ENCODE data around the gene RHBDL1. TPM values are rescaled to one million over a fixed set of nuclear protein-coding genes. Genes with fewer than 3 reads are reported as not detected.
A peak's percentile ranks its signal among the peaks of the same experiment; 100 is the strongest.
"Not testable (repeated sequence)": the region's sequence is repeated elsewhere in the genome, so short reads cannot be mapped to it uniquely, and the experiment has no call there.

Gene RHBDL1
- total RNA-seq, 1 experiment from 2014 or later = 12.7 TPM

DNA sequence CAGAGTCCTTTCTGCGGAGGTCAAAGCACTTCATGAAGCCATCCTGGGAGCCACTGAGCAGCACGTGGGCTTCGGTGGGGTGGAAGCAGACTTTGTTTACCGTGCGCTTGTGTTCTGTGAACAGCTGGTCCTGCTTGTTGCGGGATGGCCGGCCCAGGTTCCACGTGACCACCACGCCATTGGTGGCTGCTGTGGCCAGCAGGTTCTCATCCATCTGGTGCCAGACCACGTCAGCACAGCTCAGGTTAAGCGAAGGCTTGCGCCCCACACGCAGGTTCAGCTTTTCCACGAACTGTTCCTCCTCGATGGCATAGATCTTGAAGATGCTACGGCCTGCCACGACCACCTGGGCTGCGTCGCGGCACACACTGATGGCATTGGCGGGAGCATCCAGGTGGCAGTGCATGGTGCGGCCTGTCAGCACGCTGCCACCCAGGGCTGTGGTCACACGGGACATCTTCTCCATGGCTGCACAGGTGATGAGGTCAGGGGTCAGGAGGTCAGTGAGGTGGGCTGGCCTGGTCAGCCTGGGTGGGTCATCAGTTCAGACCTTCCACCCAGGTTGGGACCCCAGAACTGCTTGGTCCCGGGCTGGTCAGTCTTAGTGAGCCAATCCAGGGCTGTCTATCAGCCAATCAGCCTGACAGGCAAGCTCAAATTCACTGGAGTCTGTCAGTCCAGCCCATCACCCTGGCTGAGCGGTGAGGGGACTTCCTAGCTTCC lies 13.9 kb downstream of the RHBDL1 start:
- Histone ChIP-seq H3K4me3 (replicated peaks in 1 of 2; ENCODE audit: low read depth in 1 of 2, low read length in 2 of 2) (peak overlapping the region; percentile 87 to 92), H3K9me3 (ENCODE audit: control insufficient read depth in 1 of 2, insufficient read depth in 1 of 2, low read depth in 1 of 2, low read length in 2 of 2) (no peaks in the 10 kb centered on the region), H3K9me2 (ENCODE audit: insufficient read depth) (no peaks in the 10 kb centered on the region), H4K20me1 (ENCODE audit: insufficient read depth) (no peaks in the 10 kb centered on the region), H3K9ac (ENCODE audit: low read length) (peak overlapping the region; percentile 85), H3K36me3 (ENCODE audit: control insufficient read depth in 1 of 2, insufficient read depth in 2 of 2, low read length in 2 of 2) (peaks cover 0 to 7% of the 10 kb centered on the region in 2 experiments; a peak in 1 of 4 replicates), H3K27me3 (ENCODE audit: insufficient read depth, low read length) (no peaks in the 10 kb centered on the region), H3K79me2 (ENCODE audit: insufficient read depth, low read length) (peaks cover 19% of the 10 kb centered on the region; the same call in 1 of the 2 replicates), H2AFZ (ENCODE audit: low read depth, low read length, poor library complexity, severe bottlenecking) (no peak overlapping the region), H3K4me2 (ENCODE audit: low read length) (peak overlapping the region; percentile 95), H3K4me1 (ENCODE audit: control insufficient read depth in 1 of 2, insufficient read depth in 2 of 2, low read length in 2 of 2) (peaks cover 10 to 41% of the 10 kb centered on the region in 2 experiments; a peak in 3 of 4 replicates), H3K27ac (ENCODE audit: low read depth, low read length) (peak overlapping the region; percentile 72)
- ChIA-PET RAD21 (ENCODE audit: low non-redundant PET in 1 of 2, low total read pairs in 2 of 2, uncharacterized antibody in 2 of 2, unreplicated experiment in 2 of 2) (no interaction called here), CTCF (interaction anchor here (0.9 to 1.3 kb wide), 2 partner anchors 9 to 23 kb away, joined by 3 read pairs; partner anchors contain the start of gene STUB1), POLR2A (no interaction called here)
- DNase-seq (ENCODE audit: low read depth, low spot score) (no peak), ATAC-seq (peak; percentile 9)
- intact Hi-C loops (cut with micrococcal nuclease) = no loop called here
- BruUV-seq (replicated peaks) = no TSS peak
- TF ChIP-seq CEBPB (IDR thresholded peaks at IDR 0.05; ENCODE audit: low read depth) (no peak), EGR1 (IDR thresholded peaks at IDR 0.05; ENCODE audit: low read depth) (no peak), ZNF274 (IDR thresholded peaks at IDR 0.05; ENCODE audit: low read depth, low read length) (no peak), YY1 (IDR thresholded peaks at IDR 0.05; ENCODE audit: extremely low read depth, insufficient replicate concordance, low read depth, low read length) (no peak), CBX3 (IDR thresholded peaks at IDR 0.05; ENCODE audit: low read depth) (no peak), SIN3A (IDR thresholded peaks at IDR 0.05; ENCODE audit: low read depth) (no peak), ZFX (IDR thresholded peaks at IDR 0.05) (no peak), REST (IDR thresholded peaks at IDR 0.05; ENCODE audit: low read depth) (no peak), RAD21 (IDR thresholded peaks at IDR 0.05; ENCODE audit: low read depth) (no peak), JUND (IDR thresholded peaks at IDR 0.05) (no peak), FOSL1 (IDR thresholded peaks at IDR 0.05; ENCODE audit: low read depth) (no peak), CTCF (IDR thresholded peaks at IDR 0.05 in 2 of 3, conservative IDR thresholded peaks at IDR 0.05 in 1 of 3; ENCODE audit: borderline replicate concordance in 1 of 3, insufficient read depth in 1 of 3, low read depth in 2 of 3, low read length in 2 of 3) (no peak), SRF (IDR thresholded peaks at IDR 0.05; ENCODE audit: low read depth) (no peak), EZH2 (IDR thresholded peaks at IDR 0.05) (no peak), SP1 (IDR thresholded peaks at IDR 0.05; ENCODE audit: low read depth) (no peak)
- TF ChIP-seq, protein P1, sequence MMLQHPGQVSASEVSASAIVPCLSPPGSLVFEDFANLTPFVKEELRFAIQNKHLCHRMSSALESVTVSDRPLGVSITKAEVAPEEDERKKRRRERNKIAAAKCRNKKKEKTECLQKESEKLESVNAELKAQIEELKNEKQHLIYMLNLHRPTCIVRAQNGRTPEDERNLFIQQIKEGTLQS (IDR thresholded peaks at IDR 0.05) = no peak

DNA sequence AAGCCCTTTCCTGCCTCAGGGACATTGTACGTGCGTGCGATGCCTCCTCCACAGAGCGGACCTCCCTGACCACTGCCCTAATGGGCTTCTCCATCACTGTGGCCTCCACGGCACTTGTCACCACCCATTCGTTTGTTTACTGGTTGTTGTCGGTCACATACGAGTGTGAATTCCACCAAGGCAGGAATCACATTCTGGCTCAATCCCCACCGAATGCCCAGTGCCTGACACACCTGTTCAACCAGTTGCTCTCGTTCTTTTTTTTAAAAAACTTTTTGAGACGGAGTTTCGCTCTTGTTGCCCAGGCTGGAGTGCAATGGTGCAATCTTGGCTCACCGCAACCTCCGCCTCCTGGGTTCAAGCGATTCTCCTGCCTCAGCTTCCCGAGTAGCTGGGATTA lies 15.8 kb downstream of the RHBDL1 start:
- H3K9me2 ChIP-seq (ENCODE audit: insufficient read depth); H3K27me3 ChIP-seq (ENCODE audit: insufficient read depth, low read length); POLR2A ChIA-PET; RAD21 ChIA-PET (ENCODE audit: low non-redundant PET in 1 of 2, low total read pairs in 2 of 2, uncharacterized antibody in 2 of 2, unreplicated experiment in 2 of 2); H3K9me3 ChIP-seq (ENCODE audit: control insufficient read depth in 1 of 2, insufficient read depth in 1 of 2, low read depth in 1 of 2, low read length in 2 of 2); H3K27ac ChIP-seq (ENCODE audit: low read depth, low read length); BruUV-seq (replicated peaks); CTCF ChIA-PET; intact Hi-C loops (cut with micrococcal nuclease); H3K4me3 ChIP-seq (replicated peaks in 1 of 2; ENCODE audit: low read depth in 1 of 2, low read length in 2 of 2); H3K4me2 ChIP-seq (ENCODE audit: low read length); H2AFZ ChIP-seq (ENCODE audit: low read depth, low read length, poor library complexity, severe bottlenecking); H3K36me3 ChIP-seq (ENCODE audit: control insufficient read depth in 1 of 2, insufficient read depth in 2 of 2, low read length in 2 of 2); H4K20me1 ChIP-seq (ENCODE audit: insufficient read depth); H3K9ac ChIP-seq (ENCODE audit: low read length); DNase-seq (ENCODE audit: low read depth, low spot score); ATAC-seq: not testable (repeated sequence)
- Histone ChIP-seq H3K4me1 (ENCODE audit: control insufficient read depth in 1 of 2, insufficient read depth in 2 of 2, low read length in 2 of 2) (peaks cover 16 to 40% of the 10 kb centered on the region in 2 experiments), H3K79me2 (ENCODE audit: insufficient read depth, low read length) (peaks cover 17% of the 10 kb centered on the region; the same call in 1 of the 2 replicates)

All from HCT116 (cell line).